ENCODE data around the gene FAM114A1. TPM values are rescaled to one million over a fixed set of nuclear protein-coding genes. Genes with fewer than 3 reads are reported as not detected.

The FAM114A1 gene
- polyA plus RNA-seq, 3 donors, result 3.2 to 12.0 (median 4.1) TPM

DNA sequence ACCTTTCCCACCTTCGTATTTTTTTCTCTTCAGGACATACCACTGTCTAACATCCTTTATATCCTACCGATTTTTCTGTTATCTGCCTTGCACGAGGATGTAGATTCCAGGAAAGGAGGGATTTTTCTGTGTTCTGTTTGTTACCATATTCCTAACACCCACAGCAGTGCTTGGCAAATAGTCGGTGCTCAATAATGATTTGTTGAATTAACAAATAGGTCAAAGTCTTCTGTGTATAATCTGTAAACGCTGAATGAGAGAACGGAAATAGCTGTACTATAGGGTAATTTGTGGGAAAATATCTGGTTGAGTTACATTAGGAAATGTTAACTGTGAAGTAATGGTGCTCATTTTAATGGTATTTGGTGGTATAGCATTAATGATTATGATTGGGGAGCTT lies 83.1 kb downstream of the FAM114A1 start:
- H3K4me2 ChIP-seq (replicated peaks; ENCODE audit: extremely low read depth, low read length, poor library complexity, severe bottlenecking), result no peak overlapping the region
- H3K4me3 ChIP-seq (replicated peaks in 1 of 3; ENCODE audit: low read depth in 2 of 3, low read length in 3 of 3), result no peak overlapping the region
- H3K9ac ChIP-seq (ENCODE audit: insufficient read depth, low read length, poor library complexity, severe bottlenecking), result no peak overlapping the region
- Mint-ChIP-seq H3K9me3 (peaks cover 0 to 2% (median 0%) of the 10 kb centered on the region in 7 donors), H3K4me3 (no peak overlapping the region), H3K36me3 (peaks cover 0 to 1% of the 10 kb centered on the region in 2 donors), H3K27me3 (ENCODE audit: low read depth in 3 of 3) (peaks cover 0 to 2% (median 0%) of the 10 kb centered on the region in 3 donors), H3K4me1 (no peaks in the 10 kb centered on the region), H3K27ac (no peak overlapping the region)
- H3K4me1 ChIP-seq (ENCODE audit: control insufficient read depth in 1 of 2, insufficient read depth in 2 of 2, low read length in 2 of 2), result no peaks in the 10 kb centered on the region
- WGBS (ENCODE audit: insufficient coverage), result 95% methylated on average over 2 of the region's 6 CpGs
- H3K79me2 ChIP-seq (ENCODE audit: insufficient read depth, low read length), result no peaks in the 10 kb centered on the region
- H3K36me3 ChIP-seq (replicated peaks in 1 of 2; ENCODE audit: control insufficient read depth in 1 of 2, insufficient read depth in 2 of 2, low read length in 2 of 2), result no peaks in the 10 kb centered on the region
- no peaks in the 10 kb centered on the region for H3K9me3 ChIP-seq (replicated peaks in 1 of 2; ENCODE audit: control insufficient read depth in 1 of 2, insufficient read depth in 1 of 2, low read length in 2 of 2)
- DNase-seq, result no peak
- intact Hi-C loops (cut with micrococcal nuclease), result no loop called here
- H3K27me3 ChIP-seq (ENCODE audit: control insufficient read depth in 2 of 2, insufficient read depth in 2 of 2, low read length in 2 of 2), result no peaks in the 10 kb centered on the region
- TF ChIP-seq, protein P1, sequence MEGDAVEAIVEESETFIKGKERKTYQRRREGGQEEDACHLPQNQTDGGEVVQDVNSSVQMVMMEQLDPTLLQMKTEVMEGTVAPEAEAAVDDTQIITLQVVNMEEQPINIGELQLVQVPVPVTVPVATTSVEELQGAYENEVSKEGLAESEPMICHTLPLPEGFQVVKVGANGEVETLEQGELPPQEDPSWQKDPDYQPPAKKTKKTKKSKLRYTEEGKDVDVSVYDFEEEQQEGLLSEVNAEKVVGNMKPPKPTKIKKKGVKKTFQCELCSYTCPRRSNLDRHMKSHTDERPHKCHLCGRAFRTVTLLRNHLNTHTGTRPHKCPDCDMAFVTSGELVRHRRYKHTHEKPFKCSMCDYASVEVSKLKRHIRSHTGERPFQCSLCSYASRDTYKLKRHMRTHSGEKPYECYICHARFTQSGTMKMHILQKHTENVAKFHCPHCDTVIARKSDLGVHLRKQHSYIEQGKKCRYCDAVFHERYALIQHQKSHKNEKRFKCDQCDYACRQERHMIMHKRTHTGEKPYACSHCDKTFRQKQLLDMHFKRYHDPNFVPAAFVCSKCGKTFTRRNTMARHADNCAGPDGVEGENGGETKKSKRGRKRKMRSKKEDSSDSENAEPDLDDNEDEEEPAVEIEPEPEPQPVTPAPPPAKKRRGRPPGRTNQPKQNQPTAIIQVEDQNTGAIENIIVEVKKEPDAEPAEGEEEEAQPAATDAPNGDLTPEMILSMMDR (IDR thresholded peaks at IDR 0.05), result no peak
- H3K27ac ChIP-seq (ENCODE audit: low read depth in 1 of 2, low read length in 2 of 2), result no peak overlapping the region
- no peak overlapping the region for H2AFZ ChIP-seq (ENCODE audit: insufficient read depth, low read depth, low read length, poor library complexity, severe bottlenecking)
- no peaks in the 10 kb centered on the region for H4K20me1 ChIP-seq (ENCODE audit: insufficient read depth, low read length)

DNA sequence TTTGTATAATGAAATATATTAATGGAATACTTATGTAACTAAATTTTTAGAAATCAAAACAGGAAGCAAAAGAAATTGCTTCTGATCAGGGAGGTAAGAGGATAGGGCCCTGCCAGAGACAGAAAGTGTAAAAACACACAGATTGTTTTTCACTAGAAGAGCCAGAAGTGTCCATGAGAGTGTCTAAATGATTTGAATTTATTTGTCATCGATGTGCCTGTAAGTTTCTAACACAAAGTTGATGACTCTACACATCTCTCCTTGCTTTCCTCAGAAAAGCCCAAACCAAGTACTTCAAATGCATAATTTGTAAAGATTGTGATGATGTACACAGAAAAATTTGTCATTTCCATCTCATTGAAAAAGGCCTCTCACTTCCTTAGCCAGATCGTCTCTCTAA lies 84.0 kb downstream of the FAM114A1 start:
- Mint-ChIP-seq H3K4me3 (no peak overlapping the region), H3K27me3 (ENCODE audit: low read depth in 3 of 3) (peaks cover 0 to 3% (median 0%) of the 10 kb centered on the region in 3 donors), H3K27ac (no peak overlapping the region), H3K4me1 (no peaks in the 10 kb centered on the region), H3K9me3 (peaks cover 3 to 8% (median 6%) of the 10 kb centered on the region in 7 donors), H3K36me3 (no peaks in the 10 kb centered on the region)
- intact Hi-C loops (cut with micrococcal nuclease), result no loop called here
- Histone ChIP-seq H3K4me2 (replicated peaks; ENCODE audit: extremely low read depth, low read length, poor library complexity, severe bottlenecking) (no peak overlapping the region), H4K20me1 (ENCODE audit: insufficient read depth, low read length) (no peaks in the 10 kb centered on the region), H3K9me3 (replicated peaks in 1 of 2; ENCODE audit: control insufficient read depth in 1 of 2, insufficient read depth in 1 of 2, low read length in 2 of 2) (no peaks in the 10 kb centered on the region), H3K27me3 (ENCODE audit: control insufficient read depth in 2 of 2, insufficient read depth in 2 of 2, low read length in 2 of 2) (no peaks in the 10 kb centered on the region), H3K9ac (ENCODE audit: insufficient read depth, low read length, poor library complexity, severe bottlenecking) (no peak overlapping the region), H3K4me3 (replicated peaks in 1 of 3; ENCODE audit: low read depth in 2 of 3, low read length in 3 of 3) (no peak overlapping the region), H3K4me1 (ENCODE audit: control insufficient read depth in 1 of 2, insufficient read depth in 2 of 2, low read length in 2 of 2) (no peaks in the 10 kb centered on the region), H3K36me3 (replicated peaks in 1 of 2; ENCODE audit: control insufficient read depth in 1 of 2, insufficient read depth in 2 of 2, low read length in 2 of 2) (no peaks in the 10 kb centered on the region), H2AFZ (ENCODE audit: insufficient read depth, low read depth, low read length, poor library complexity, severe bottlenecking) (no peak overlapping the region), H3K27ac (ENCODE audit: low read depth in 1 of 2, low read length in 2 of 2) (no peak overlapping the region), H3K79me2 (ENCODE audit: insufficient read depth, low read length) (no peaks in the 10 kb centered on the region)
- TF ChIP-seq, protein P1 (IDR thresholded peaks at IDR 0.05), result no peak
- no CpG with 5 or more reads among the region's 2 CpGs for WGBS (ENCODE audit: insufficient coverage)
- no peak for DNase-seq
